Endothelial cell of umbilical vein (primary cell): ENCODE measurements around the gene CCDC28A. TPM values are rescaled to one million over a fixed set of nuclear protein-coding genes. Genes with fewer than 3 reads are reported as not detected.

Experiments used
- BruUV-seq: library from RNA; stranded (reverse); fragments of 400-500 nt; replicated peaks from 2 replicates; lab custom pipeline; 2021; lab: Mats Ljungman, UMichigan
- CTCF ChIA-PET: fragments of 300-600, 350-600 bp; sonication (Branson Sonifier 250); formaldehyde crosslinking; loops from one replicate; lab custom pipeline; 2021; ENCODE audit warnings: antibody characterized with exemption, inconsistent platforms; lab: Charles Lee
- POLR2A ChIA-PET: fragments of 300-600, 350-600 bp; sonication (Branson Sonifier 250); formaldehyde crosslinking; loops from one replicate; lab custom pipeline; 2021; ENCODE audit warnings: antibody characterized with exemption, inconsistent platforms; lab: Charles Lee
- DNase-seq: peaks from one replicate; pipeline ENCODE4 v3.0.0-alpha.2; 2011; ENCODE audit warnings: low read depth, low spot score
- FAIRE-seq: peaks from 2 replicates; lab custom pipeline; 2011; peaks lifted over from hg19 to GRCh38; lab: Jason Lieb, UNC
- H2AFZ ChIP-seq: 2 replicates; pipeline ENCODE4 v1.6.0; 2012; ENCODE audit warnings: low read depth, low read length, control low read depth, inconsistent platforms
- H3K27ac ChIP-seq: 2 replicates; pipeline ENCODE4 v1.5.1; 2011; ENCODE audit warnings: low read depth, mild to moderate bottlenecking, control low read depth, low read length, moderate library complexity; ENCODE audit not compliant: insufficient read depth
- H3K27me3 ChIP-seq, 2 experiments: 2 replicates each; pipeline versions ENCODE4 v1.6.0 to v1.6.1; 2011; ENCODE audit warnings: low read length in 2 of 2, mixed read lengths in 1 of 2; ENCODE audit not compliant: control insufficient read depth in 2 of 2, insufficient read depth in 2 of 2
- H3K36me3 ChIP-seq, 2 experiments: 2 replicates in 1 of 2; 3 replicates in 1 of 2; pipeline ENCODE4 v1.5.1; 2011; ENCODE audit warnings: low read length in 2 of 2, mild to moderate bottlenecking in 1 of 2, moderate library complexity in 1 of 2; ENCODE audit not compliant: control insufficient read depth in 2 of 2, insufficient read depth in 2 of 2; ENCODE audit errors: extremely low read depth in 1 of 2
- H3K4me1 ChIP-seq: 3 replicates; pipeline ENCODE4 v1.5.1; 2011; ENCODE audit warnings: mild to moderate bottlenecking, low read length; ENCODE audit not compliant: control insufficient read depth, insufficient read depth; ENCODE audit errors: extremely low read depth
- H3K4me2 ChIP-seq: 2 replicates; pipeline ENCODE4 v1.6.1; 2011; ENCODE audit warnings: low read length, control low read depth, mixed read lengths; ENCODE audit not compliant: insufficient read depth
- H3K4me3 ChIP-seq, 3 experiments: fragments of 200-600 bp in 1 of 3; sonication (generic), shearing (Covaris generic) in 1 of 3; replicated peaks in 1 of 3; 2 replicates each; pipeline ENCODE4 v1.5.1; 2011 to 2016; ENCODE audit warnings: control low read depth in 3 of 3, low read length in 3 of 3, mild to moderate bottlenecking in 2 of 3, inconsistent platforms in 1 of 3, low read depth in 1 of 3, moderate library complexity in 1 of 3; ENCODE audit not compliant: insufficient read depth in 1 of 3
- H3K79me2 ChIP-seq: 2 replicates; pipeline ENCODE4 v1.6.0; 2012; ENCODE audit warnings: low read length, inconsistent platforms; ENCODE audit not compliant: control insufficient read depth, insufficient read depth
- H3K9ac ChIP-seq: replicated peaks from 2 replicates; pipeline ENCODE3; 2011; ENCODE audit warnings: low read length, control low read depth; ENCODE audit not compliant: insufficient read depth; ENCODE audit errors: extremely low read depth
- H3K9me1 ChIP-seq: replicated peaks from 3 replicates; pipeline ENCODE4 v1.6.0; 2011; ENCODE audit warnings: mild to moderate bottlenecking, low read length; ENCODE audit not compliant: control insufficient read depth, insufficient read depth; ENCODE audit errors: extremely low read depth
- H3K9me3 ChIP-seq: replicated peaks from 2 replicates; pipeline ENCODE4 v1.5.1; 2012; ENCODE audit warnings: low read length, inconsistent platforms; ENCODE audit not compliant: control insufficient read depth, insufficient read depth
- H4K20me1 ChIP-seq: replicated peaks from 2 replicates; pipeline ENCODE3; 2011; ENCODE audit warnings: mild to moderate bottlenecking, low read length; ENCODE audit not compliant: control insufficient read depth, insufficient read depth; ENCODE audit errors: extremely low read depth
- GATA2 ChIP-seq: IDR thresholded peaks from 2 replicates; pipeline ENCODE4 v1.7.0; 2011; ENCODE audit warnings: low read depth, mild to moderate bottlenecking, moderate library complexity, mixed read lengths, low read length; ENCODE audit not compliant: insufficient read length, insufficient read depth
- MYC ChIP-seq: IDR thresholded peaks from one replicate; pipeline ENCODE4 v1.6.1; 2011; ENCODE audit warnings: mild to moderate bottlenecking, low read depth, low read length
- POLR2A ChIP-seq: IDR thresholded peaks from 2 replicates; pipeline ENCODE4 v1.6.1; 2012; ENCODE audit warnings: low read depth, mild to moderate bottlenecking, control low read depth, low read length
- POLR2AphosphoS5 ChIP-seq: IDR thresholded peaks from 2 replicates; pipeline ENCODE4 v1.6.1; 2012; ENCODE audit warnings: low read depth, mild to moderate bottlenecking, control low read depth, low read length, moderate library complexity; ENCODE audit not compliant: insufficient read depth
- dilution Hi-C: fragments of 300-500 bp; cut with MboI; formaldehyde crosslinking; loops from one replicate; pipeline ENCODE4 v1.15.0; 2019; ENCODE audit warnings: low sequenced_read_pairs; ENCODE audit not compliant: extremely low pct_ligation_motif_present
- intact Hi-C: fragments of 100-400 bp; cut with micrococcal nuclease; formaldehyde crosslinking; loops from one replicate; pipeline ENCODE4 v1.10.0; 2022
- polyA plus RNA-seq, 4 experiments: library from polyadenylated mRNA; depleted of rRNA in 3 of 4; stranded (reverse) in 3 of 4; unstranded in 1 of 4; fragments of >200 nt; gene quantifications; 2 replicates each; pipeline versions ENCODE4 v1.2.1 to v1.2.3, GENCODE V29; 2011 to 2012; ENCODE audit warnings: missing spikeins in 1 of 4
- total RNA-seq: library from RNA; stranded (reverse); gene quantifications from 2 replicates; pipeline ENCODE4 v1.2.3, GENCODE V29; 2021
- TF ChIP-seq, protein P1 (sequence below): IDR thresholded peaks from 2 replicates; pipeline ENCODE4 v1.6.1; 2011; ENCODE audit not compliant: insufficient read depth, insufficient read length

The CCDC28A gene
- total and polyA plus RNA-seq, 2 donors (not counting 3 experiments of a cell fraction or from before 2014, with no cell fraction given), result 11.1 to 12.8 TPM

DNA sequence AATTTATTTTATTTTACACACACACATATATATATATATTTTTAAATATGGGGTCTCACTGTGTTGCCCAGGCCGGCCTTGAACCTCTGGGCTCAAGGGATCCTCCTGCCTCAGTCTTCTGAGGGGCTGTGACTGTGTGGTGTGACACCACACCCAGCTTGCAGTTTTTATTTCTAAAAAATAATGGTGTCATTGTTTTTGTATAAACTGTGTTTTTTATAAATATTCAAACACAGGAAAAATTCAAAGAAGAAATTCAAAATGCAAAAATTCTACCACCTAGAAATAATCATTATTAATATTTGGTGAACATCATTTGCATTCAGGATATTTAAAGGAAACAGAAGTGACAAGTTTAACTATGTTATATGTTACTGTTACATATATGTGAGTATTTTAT lies 3.1 kb downstream of the CCDC28A start:
- no peak overlapping the region for H3K4me2 ChIP-seq
- no TSS peak for BruUV-seq
- H3K36me3 ChIP-seq, result no peaks in the 10 kb centered on the region
- ChIA-PET CTCF (interaction anchor here (1.3 kb wide), 1 partner anchor 11 kb away, joined by 4 read pairs; no protein-coding TSS in a partner anchor), POLR2A (no interaction called here)
- no peak overlapping the region for H3K9ac ChIP-seq
- intact Hi-C loops (no loop called here), dilution Hi-C loops (no loop called here)
- H4K20me1 ChIP-seq, result no peaks in the 10 kb centered on the region
- H3K27ac ChIP-seq, result no peak overlapping the region
- peaks cover 8% of the 10 kb centered on the region for H3K4me1 ChIP-seq
- H3K27me3 ChIP-seq, result no peaks in the 10 kb centered on the region
- FAIRE-seq (no peak), DNase-seq (no peak)
- no peaks in the 10 kb centered on the region for H3K9me1 ChIP-seq
- no peak overlapping the region for H2AFZ ChIP-seq
- H3K9me3 ChIP-seq, result no peaks in the 10 kb centered on the region
- no peak for TF ChIP-seq GATA2
- TF ChIP-seq, protein P1, sequence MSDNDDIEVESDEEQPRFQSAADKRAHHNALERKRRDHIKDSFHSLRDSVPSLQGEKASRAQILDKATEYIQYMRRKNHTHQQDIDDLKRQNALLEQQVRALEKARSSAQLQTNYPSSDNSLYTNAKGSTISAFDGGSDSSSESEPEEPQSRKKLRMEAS, result no peak
- TF ChIP-seq POLR2AphosphoS5, result no peak
- TF ChIP-seq POLR2A, result no peak
- no peak for TF ChIP-seq MYC
- H3K4me3 ChIP-seq, result no peak overlapping the region
- no peaks in the 10 kb centered on the region for H3K79me2 ChIP-seq

- Histone ChIP-seq H3K27me3 (no peaks in the 10 kb centered on the region), H3K27ac (no peak overlapping the region)
- no peak for FAIRE-seq
Observed at GRCh38 chr6:138778331-138778730, 4.8 kb downstream of the CCDC28A start.

More at GRCh38 chr6:138778331-138778730, 4.8 kb downstream of the CCDC28A start:
- H3K9me3 ChIP-seq, result no peaks in the 10 kb centered on the region
- BruUV-seq, result no TSS peak
- CTCF ChIA-PET, result no interaction called here
- H3K9me1 ChIP-seq, result no peaks in the 10 kb centered on the region
- POLR2A ChIA-PET, result no interaction called here
- H3K4me3 ChIP-seq, result no peak overlapping the region
- no peak overlapping the region for H3K9ac ChIP-seq
- H2AFZ ChIP-seq, result no peak overlapping the region
- peaks cover 11% of the 10 kb centered on the region for H3K4me1 ChIP-seq
- no peaks in the 10 kb centered on the region for H3K36me3 ChIP-seq
- H4K20me1 ChIP-seq, result no peaks in the 10 kb centered on the region
- H3K4me2 ChIP-seq, result no peak overlapping the region
- intact Hi-C loops (no loop called here), dilution Hi-C loops (no loop called here)
- TF ChIP-seq, protein P1, result no peak
- no peak for DNase-seq
- H3K79me2 ChIP-seq, result no peaks in the 10 kb centered on the region
